ENCODE measurements around the gene DPP10. TPM values are rescaled to one million over a fixed set of nuclear protein-coding genes. Genes with fewer than 3 reads are reported as not detected.

DPP10 gene
- total RNA-seq, 1 donor from 2014 or later: 1.1 TPM

GRCh38 chr2:114929225-114929624 lies 486.8 kb downstream of the DPP10 start:
- Histone ChIP-seq H3K4me2 (ENCODE audit: low read length) (no peak overlapping the region), H3K79me2 (ENCODE audit: insufficient read depth, low read length) (no peaks in the 10 kb centered on the region), H3K9me3 (ENCODE audit: insufficient read depth, low read depth, low read length) (peaks cover 5% of the 10 kb centered on the region), H3K4me1 (ENCODE audit: insufficient read depth, low read length) (no peaks in the 10 kb centered on the region), H3K27me3 (ENCODE audit: insufficient read depth, low read length) (no peaks in the 10 kb centered on the region), H2AFZ (ENCODE audit: low read depth, low read length) (no peak overlapping the region), H3K36me3 (ENCODE audit: insufficient read depth, low read length) (no peaks in the 10 kb centered on the region), H3K4me3 (ENCODE audit: insufficient read depth, low read depth, low read length) (no peak overlapping the region), H3K9ac (ENCODE audit: low read length) (no peak overlapping the region), H3K27ac (ENCODE audit: low read depth, low read length) (no peak overlapping the region), H4K20me1 (ENCODE audit: insufficient read depth, low read length) (no peaks in the 10 kb centered on the region)
- no peak overlapping the region for H3K27ac Mint-ChIP-seq (ENCODE audit: unreplicated experiment)
- H3K4me1 Mint-ChIP-seq (ENCODE audit: low read depth, unreplicated experiment): no peaks in the 10 kb centered on the region
- H3K9me3 Mint-ChIP-seq (ENCODE audit: unreplicated experiment): peaks cover 8% of the 10 kb centered on the region
- FAIRE-seq: no peak
- no peak for DNase-seq (ENCODE audit: low read depth)
- no peak overlapping the region for H3K4me3 Mint-ChIP-seq (ENCODE audit: unreplicated experiment)
- H3K36me3 Mint-ChIP-seq (ENCODE audit: low read depth, unreplicated experiment): no peaks in the 10 kb centered on the region
- TF ChIP-seq, protein P1, sequence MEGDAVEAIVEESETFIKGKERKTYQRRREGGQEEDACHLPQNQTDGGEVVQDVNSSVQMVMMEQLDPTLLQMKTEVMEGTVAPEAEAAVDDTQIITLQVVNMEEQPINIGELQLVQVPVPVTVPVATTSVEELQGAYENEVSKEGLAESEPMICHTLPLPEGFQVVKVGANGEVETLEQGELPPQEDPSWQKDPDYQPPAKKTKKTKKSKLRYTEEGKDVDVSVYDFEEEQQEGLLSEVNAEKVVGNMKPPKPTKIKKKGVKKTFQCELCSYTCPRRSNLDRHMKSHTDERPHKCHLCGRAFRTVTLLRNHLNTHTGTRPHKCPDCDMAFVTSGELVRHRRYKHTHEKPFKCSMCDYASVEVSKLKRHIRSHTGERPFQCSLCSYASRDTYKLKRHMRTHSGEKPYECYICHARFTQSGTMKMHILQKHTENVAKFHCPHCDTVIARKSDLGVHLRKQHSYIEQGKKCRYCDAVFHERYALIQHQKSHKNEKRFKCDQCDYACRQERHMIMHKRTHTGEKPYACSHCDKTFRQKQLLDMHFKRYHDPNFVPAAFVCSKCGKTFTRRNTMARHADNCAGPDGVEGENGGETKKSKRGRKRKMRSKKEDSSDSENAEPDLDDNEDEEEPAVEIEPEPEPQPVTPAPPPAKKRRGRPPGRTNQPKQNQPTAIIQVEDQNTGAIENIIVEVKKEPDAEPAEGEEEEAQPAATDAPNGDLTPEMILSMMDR (IDR thresholded peaks at IDR 0.05; ENCODE audit: insufficient read depth, low read depth, low read length): no peak
- no peak for TF ChIP-seq EZH2 (IDR thresholded peaks at IDR 0.05; ENCODE audit: insufficient read depth, low read length)
- H3K27me3 Mint-ChIP-seq (ENCODE audit: low read depth, unreplicated experiment): no peaks in the 10 kb centered on the region

- Mint-ChIP-seq H3K36me3 (ENCODE audit: low read depth, unreplicated experiment) (no peaks in the 10 kb centered on the region), H3K27me3 (ENCODE audit: low read depth, unreplicated experiment) (no peaks in the 10 kb centered on the region), H3K4me1 (ENCODE audit: low read depth, unreplicated experiment) (no peaks in the 10 kb centered on the region), H3K4me3 (ENCODE audit: unreplicated experiment) (no peak overlapping the region), H3K9me3 (ENCODE audit: unreplicated experiment) (peaks cover 4% of the 10 kb centered on the region), H3K27ac (ENCODE audit: unreplicated experiment) (no peak overlapping the region)
- Histone ChIP-seq H3K9ac (ENCODE audit: low read length) (no peak overlapping the region), H3K79me2 (ENCODE audit: insufficient read depth, low read length) (no peaks in the 10 kb centered on the region), H3K4me1 (ENCODE audit: insufficient read depth, low read length) (no peaks in the 10 kb centered on the region), H3K27me3 (ENCODE audit: insufficient read depth, low read length) (no peaks in the 10 kb centered on the region), H4K20me1 (ENCODE audit: insufficient read depth, low read length) (no peaks in the 10 kb centered on the region), H3K27ac (ENCODE audit: low read depth, low read length) (no peak overlapping the region), H3K9me3 (ENCODE audit: insufficient read depth, low read depth, low read length) (no peaks in the 10 kb centered on the region), H3K36me3 (ENCODE audit: insufficient read depth, low read length) (no peaks in the 10 kb centered on the region), H2AFZ (ENCODE audit: low read depth, low read length) (no peak overlapping the region), H3K4me2 (ENCODE audit: low read length) (no peak overlapping the region), H3K4me3 (ENCODE audit: insufficient read depth, low read depth, low read length) (no peak overlapping the region)
- DNase-seq (ENCODE audit: low read depth) (no peak), FAIRE-seq (no peak)
- no peak for TF ChIP-seq EZH2 (IDR thresholded peaks at IDR 0.05; ENCODE audit: insufficient read depth, low read length)
- TF ChIP-seq, protein P1 (IDR thresholded peaks at IDR 0.05; ENCODE audit: insufficient read depth, low read depth, low read length): no peak
These were observed 491.3 kb downstream of the DPP10 start for GRCh38 chr2:114933671-114934241.

- H3K9ac ChIP-seq (ENCODE audit: low read length): no peak overlapping the region
- Mint-ChIP-seq H3K9me3 (ENCODE audit: unreplicated experiment) (no peaks in the 10 kb centered on the region), H3K36me3 (ENCODE audit: low read depth, unreplicated experiment) (no peaks in the 10 kb centered on the region), H3K4me1 (ENCODE audit: low read depth, unreplicated experiment) (no peaks in the 10 kb centered on the region), H3K4me3 (ENCODE audit: unreplicated experiment) (no peak overlapping the region), H3K27me3 (ENCODE audit: low read depth, unreplicated experiment) (no peaks in the 10 kb centered on the region), H3K27ac (ENCODE audit: unreplicated experiment) (no peak overlapping the region)
- TF ChIP-seq, protein P1 (IDR thresholded peaks at IDR 0.05; ENCODE audit: insufficient read depth, low read depth, low read length): no peak
- TF ChIP-seq EZH2 (IDR thresholded peaks at IDR 0.05; ENCODE audit: insufficient read depth, low read length): no peak
- no peaks in the 10 kb centered on the region for H3K79me2 ChIP-seq (ENCODE audit: insufficient read depth, low read length)
- no peak overlapping the region for H2AFZ ChIP-seq (ENCODE audit: low read depth, low read length)
- H3K4me3 ChIP-seq (ENCODE audit: insufficient read depth, low read depth, low read length): no peak overlapping the region
- H3K4me2 ChIP-seq (ENCODE audit: low read length): no peak overlapping the region
- FAIRE-seq (no peak), DNase-seq (ENCODE audit: low read depth) (no peak)
- no peaks in the 10 kb centered on the region for H3K36me3 ChIP-seq (ENCODE audit: insufficient read depth, low read length)
- no peaks in the 10 kb centered on the region for H3K27me3 ChIP-seq (ENCODE audit: insufficient read depth, low read length)
- H3K9me3 ChIP-seq (ENCODE audit: insufficient read depth, low read depth, low read length): no peaks in the 10 kb centered on the region
- no peak overlapping the region for H3K27ac ChIP-seq (ENCODE audit: low read depth, low read length)
- no peaks in the 10 kb centered on the region for H3K4me1 ChIP-seq (ENCODE audit: insufficient read depth, low read length)
- H4K20me1 ChIP-seq (ENCODE audit: insufficient read depth, low read length): no peaks in the 10 kb centered on the region
These were observed 492.6 kb downstream of the DPP10 start for GRCh38 chr2:114935031-114935430.
